Subcutaneous abdominal adipose tissue (tissue), 5 donors: ENCODE results near the gene RALB.
A peak's percentile ranks its signal among the peaks of the same experiment; 100 is the strongest.

Source experiments
- H3K27ac ChIP-seq: one replicate; pipeline ENCODE4 v1.7.0; 2013; ENCODE audit warnings: low read depth, mild to moderate bottlenecking, inconsistent platforms, low read length, moderate library complexity
- H3K27me3 ChIP-seq, 5 donors: one replicate each; pipeline ENCODE4 v1.7.0; 2013; ENCODE audit warnings: low read length in 5 of 5, inconsistent platforms in 1 of 5; ENCODE audit not compliant: control insufficient read depth in 5 of 5, insufficient read depth in 4 of 5
- H3K36me3 ChIP-seq, 5 donors: one replicate each; pipeline ENCODE4 v1.7.0; 2013; ENCODE audit warnings: low read length in 5 of 5; ENCODE audit not compliant: control insufficient read depth in 5 of 5, insufficient read depth in 5 of 5
- H3K4me1 ChIP-seq, 5 donors: one replicate each; pipeline ENCODE4 v1.7.0; 2013; ENCODE audit warnings: low read length in 5 of 5, mild to moderate bottlenecking in 3 of 5, moderate library complexity in 1 of 5; ENCODE audit not compliant: control insufficient read depth in 5 of 5, insufficient read depth in 5 of 5
- H3K4me3 ChIP-seq, 5 donors: one replicate each; pipeline ENCODE4 v1.7.0; 2013; ENCODE audit warnings: low read length in 5 of 5, low read depth in 1 of 5
- H3K9ac ChIP-seq, 5 donors: one replicate each; pipeline ENCODE4 v1.7.0; 2013; ENCODE audit warnings: low read length in 5 of 5, mild to moderate bottlenecking in 4 of 5, moderate library complexity in 3 of 5
- H3K9me3 ChIP-seq, 5 donors: one replicate each; pipeline ENCODE4 v1.7.0; 2013; ENCODE audit warnings: low read length in 5 of 5; ENCODE audit not compliant: control insufficient read depth in 5 of 5
- donor health status: healthy.
- donor health status: healthy.
- donor health status: healthy.
- donor health status: healthy.
- donor health status: healthy.

Gene RALB

DNA sequence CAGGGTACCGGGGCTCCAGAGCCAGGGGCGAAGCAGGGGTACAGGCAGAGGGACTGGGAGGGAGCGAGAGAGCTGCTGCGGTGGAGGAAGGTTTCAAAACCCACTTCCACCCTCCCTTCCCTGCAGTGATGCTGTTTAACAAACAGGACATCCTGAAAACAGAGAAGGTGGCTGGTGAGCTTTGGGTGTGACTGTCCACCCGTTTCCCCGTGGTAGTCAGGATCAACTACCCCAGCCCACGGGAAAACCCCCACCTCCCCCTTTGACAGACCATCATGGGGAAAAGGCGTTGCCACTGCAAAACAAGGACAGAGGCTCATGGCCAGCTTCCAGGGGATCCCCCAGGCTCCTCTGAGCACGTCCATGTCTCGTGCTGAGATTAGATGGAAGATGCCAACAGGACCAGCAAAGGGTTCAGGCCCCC, 42.4 kb upstream of the RALB start:
- Histone ChIP-seq H3K27me3 (no peaks in the 10 kb centered on the region), H3K9me3 (no peaks in the 10 kb centered on the region), H3K4me3 (no peak overlapping the region), H3K27ac (no peak overlapping the region), H3K4me1 (peaks cover 0 to 9% (median 0%) of the 10 kb centered on the region in 5 donors), H3K36me3 (no peaks in the 10 kb centered on the region), H3K9ac (no peak overlapping the region)

DNA sequence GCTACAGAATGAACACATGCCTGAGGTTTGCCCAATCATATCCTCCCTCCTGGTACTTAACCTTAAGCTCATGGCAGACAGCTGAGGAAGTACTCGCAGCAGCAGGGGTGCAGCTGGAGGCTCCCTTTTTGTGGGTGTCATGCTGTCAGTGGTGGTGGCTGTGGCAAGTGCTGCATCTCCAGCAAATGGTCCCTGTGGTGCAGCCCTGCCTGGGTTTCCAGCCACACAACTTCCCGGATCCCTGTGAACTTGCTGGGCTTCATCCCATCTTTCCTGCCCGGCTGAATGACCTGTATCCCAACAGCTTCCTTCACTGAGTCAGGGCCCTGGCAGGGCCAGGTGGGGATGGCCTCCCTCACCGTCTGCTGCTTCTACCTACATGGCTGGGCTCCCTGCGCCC, 34.5 kb upstream of the RALB start:
- Histone ChIP-seq H3K9me3 (no peaks in the 10 kb centered on the region), H3K27ac (no peak overlapping the region), H3K4me3 (no peak overlapping the region), H3K9ac (no peak overlapping the region), H3K36me3 (peaks cover 0 to 33% (median 13%) of the 10 kb centered on the region in 5 donors), H3K4me1 (peaks cover 5 to 20% (median 18%) of the 10 kb centered on the region in 5 donors), H3K27me3 (no peaks in the 10 kb centered on the region)

DNA sequence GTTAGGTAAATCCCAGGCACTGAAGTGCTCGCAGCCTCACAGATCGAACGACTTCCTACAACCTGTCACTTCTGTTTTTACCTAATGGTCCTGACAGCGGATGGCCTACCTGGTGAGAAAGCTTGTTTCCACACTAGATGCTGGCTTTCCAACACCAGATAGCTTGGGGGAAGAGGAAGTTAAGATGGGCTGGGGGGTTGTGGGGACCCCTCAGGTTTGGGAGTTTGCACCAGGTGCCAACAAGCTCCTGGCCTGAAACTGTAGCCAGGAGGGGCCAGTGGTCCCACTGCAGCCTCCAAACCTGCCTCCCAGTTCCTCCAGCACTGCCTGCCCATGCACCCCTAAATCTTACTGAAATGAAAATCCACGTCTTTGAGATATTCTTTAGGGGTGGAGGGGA, 33.4 kb upstream of the RALB start:
- H3K27me3 ChIP-seq = no peaks in the 10 kb centered on the region
- no peak overlapping the region for H3K9ac ChIP-seq
- H3K4me3 ChIP-seq = no peak overlapping the region
- peaks cover 0 to 33% (median 13%) of the 10 kb centered on the region in 5 donors for H3K36me3 ChIP-seq
- H3K27ac ChIP-seq = no peak overlapping the region
- peaks cover 5 to 28% (median 27%) of the 10 kb centered on the region in 5 donors for H3K4me1 ChIP-seq
- H3K9me3 ChIP-seq = no peaks in the 10 kb centered on the region

- Histone ChIP-seq H3K27ac (no peak overlapping the region), H3K9me3 (no peaks in the 10 kb centered on the region)
Measured at GRCh38 chr2:120219766-120220165, 32.9 kb upstream of the RALB start.

GRCh38 chr2:120220756-120221155, 31.9 kb upstream of the RALB start:
- Histone ChIP-seq H3K27me3 (no peaks in the 10 kb centered on the region), H3K4me3 (no peak overlapping the region), H3K9ac (no peak overlapping the region), H3K4me1 (peaks cover 5 to 31% (median 28%) of the 10 kb centered on the region in 5 donors), H3K36me3 (peaks cover 0 to 33% (median 13%) of the 10 kb centered on the region in 5 donors), H3K27ac (no peak overlapping the region), H3K9me3 (no peaks in the 10 kb centered on the region)

More at GRCh38 chr2:120219766-120220165, 32.9 kb upstream of the RALB start:
- no peak overlapping the region for H3K4me3 ChIP-seq
- H3K36me3 ChIP-seq = peaks cover 0 to 33% (median 13%) of the 10 kb centered on the region in 5 donors
- no peaks in the 10 kb centered on the region for H3K27me3 ChIP-seq
- H3K9ac ChIP-seq = no peak overlapping the region
- H3K4me1 ChIP-seq = peaks cover 5 to 31% (median 28%) of the 10 kb centered on the region in 5 donors

DNA sequence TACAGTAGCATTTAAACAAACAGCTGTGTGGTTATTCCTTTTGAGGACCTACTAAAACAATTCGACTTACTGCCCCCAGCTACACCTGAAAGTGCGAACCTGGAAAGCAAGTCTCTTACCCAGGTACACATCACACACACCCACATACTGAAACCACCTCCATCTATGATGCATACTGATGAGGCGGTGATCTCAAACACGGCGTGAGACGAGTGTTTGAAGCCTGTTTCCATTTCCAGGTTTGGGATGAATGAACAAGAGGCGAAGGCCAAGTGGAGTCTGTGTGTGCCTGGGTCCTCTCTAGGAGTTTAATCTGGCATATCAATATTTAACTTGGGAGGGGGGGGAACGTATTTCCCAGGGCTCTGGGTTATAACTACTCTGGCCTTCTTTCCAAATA, 31.0 kb upstream of the RALB start:
- Histone ChIP-seq H3K27ac (no peak overlapping the region), H3K4me3 (no peak overlapping the region), H3K9me3 (no peaks in the 10 kb centered on the region), H3K27me3 (no peaks in the 10 kb centered on the region), H3K9ac (no peak overlapping the region), H3K36me3 (peaks cover 0 to 33% (median 13%) of the 10 kb centered on the region in 5 donors), H3K4me1 (peaks cover 5 to 31% (median 28%) of the 10 kb centered on the region in 5 donors)

DNA sequence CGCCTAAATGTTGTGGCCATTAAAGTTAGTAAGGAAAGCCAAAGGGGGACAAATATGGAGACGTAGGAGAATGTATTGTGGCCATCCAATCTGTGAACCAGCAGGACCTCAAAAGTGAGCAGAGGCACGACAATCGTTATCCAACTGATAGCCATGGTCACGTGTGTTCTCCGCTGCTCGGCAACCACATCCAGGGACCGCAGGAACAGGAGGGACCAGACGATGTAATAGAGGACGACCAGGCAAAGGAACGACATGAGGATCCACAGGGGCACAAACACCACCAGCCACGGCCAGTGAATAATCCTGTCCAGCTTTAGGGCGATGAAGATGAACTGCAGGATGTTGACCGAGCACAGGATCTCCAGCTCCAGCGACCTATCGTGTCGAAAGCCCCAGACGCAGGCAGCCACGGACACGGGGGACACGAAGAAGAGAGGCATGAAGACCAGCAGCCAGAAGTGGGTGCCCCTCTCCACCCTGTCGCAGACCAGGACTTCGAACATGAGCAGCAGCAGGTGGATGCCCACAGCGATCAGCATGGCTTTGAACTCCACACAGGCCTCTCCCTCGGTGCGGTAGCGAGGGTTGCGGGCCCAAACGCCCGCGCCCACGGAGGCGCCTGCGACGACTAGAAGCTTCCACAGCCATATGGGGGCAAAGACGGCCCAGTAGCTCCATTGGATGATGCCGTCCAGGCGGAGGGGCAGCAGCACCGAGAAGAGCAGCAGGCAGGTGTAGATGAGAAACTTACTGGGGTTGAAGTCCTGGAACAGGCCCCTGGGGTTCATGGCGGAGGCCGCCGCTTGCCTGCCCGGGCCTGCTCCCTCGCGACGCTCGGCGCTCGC, 30.2 kb upstream of the RALB start:
- H3K4me1 ChIP-seq = peaks cover 5 to 31% (median 28%) of the 10 kb centered on the region in 5 donors
- peak overlapping the region; percentile 33 to 74 (median 72) for H3K4me3 ChIP-seq
- H3K9ac ChIP-seq = peak overlapping the region in 2 of 5 donors; percentile 49 to 81
- peaks cover 0 to 33% (median 13%) of the 10 kb centered on the region in 5 donors for H3K36me3 ChIP-seq
- no peaks in the 10 kb centered on the region for H3K9me3 ChIP-seq
- H3K27ac ChIP-seq = peak overlapping the region; percentile 79
- H3K27me3 ChIP-seq = no peaks in the 10 kb centered on the region

GRCh38 chr2:120223034-120223912, 29.4 kb upstream of the RALB start, which contains the start of gene TMEM185B:
TMEM185B (minus strand) TSS chr2:120223400; CDS start chr2:120222976, 424 bp downstream.
- Histone ChIP-seq H3K27ac (peak within 1 kb of the TSS; percentile 79), H3K36me3 (peaks cover 0 to 25% (median 10%) of the 10 kb centered on the region in 5 donors), H3K9me3 (no peaks in the 10 kb centered on the region), H3K4me1 (peaks cover 5 to 31% (median 28%) of the 10 kb centered on the region in 5 donors), H3K9ac (peak within 1 kb of the TSS; percentile 7 to 83 (median 73)), H3K4me3 (peak within 1 kb of the TSS; percentile 67 to 74 (median 72)), H3K27me3 (no peaks in the 10 kb centered on the region)

DNA sequence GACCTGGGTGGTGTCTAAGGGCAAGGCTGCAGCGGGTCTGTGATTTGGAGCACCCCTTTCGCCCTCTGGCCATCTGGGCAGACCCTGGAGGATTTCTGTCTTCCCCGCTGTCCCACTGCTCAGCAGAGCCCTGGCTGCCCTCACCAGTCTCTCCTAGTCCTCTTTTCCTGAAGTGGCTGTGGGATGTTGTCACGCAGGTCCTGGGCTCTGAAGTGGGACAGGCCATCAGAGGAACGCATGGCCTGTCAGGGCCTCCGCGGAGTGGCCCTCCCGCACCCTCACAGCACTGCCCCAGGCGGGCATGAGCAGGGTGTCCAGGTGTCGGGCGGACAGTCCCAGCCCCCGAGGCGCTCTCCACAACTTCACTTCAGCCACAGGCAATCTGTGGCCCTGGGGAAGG, 28.4 kb upstream of the RALB start:
- Histone ChIP-seq H3K27ac (no peak overlapping the region), H3K4me1 (peaks cover 5 to 31% (median 28%) of the 10 kb centered on the region in 5 donors), H3K9ac (peak overlapping the region in 3 of 5 donors; percentile 72 to 83 (median 73)), H3K9me3 (no peaks in the 10 kb centered on the region), H3K4me3 (peak overlapping the region in 4 of 5 donors; percentile 68 to 74 (median 72)), H3K27me3 (no peaks in the 10 kb centered on the region), H3K36me3 (peaks cover 0 to 15% (median 3%) of the 10 kb centered on the region in 5 donors)
